ENCODE measurements around the gene SLC22A13. TPM values are rescaled to one million over a fixed set of nuclear protein-coding genes. Genes with fewer than 3 reads are reported as not detected.
"Not testable (repeated sequence)": the region's sequence is repeated elsewhere in the genome, so short reads cannot be mapped to it uniquely, and the experiment has no call there.

The SLC22A13 gene
- polyA plus RNA-seq, 3 donors, result 0.03 to 0.06 TPM; not detected in 1

DNA sequence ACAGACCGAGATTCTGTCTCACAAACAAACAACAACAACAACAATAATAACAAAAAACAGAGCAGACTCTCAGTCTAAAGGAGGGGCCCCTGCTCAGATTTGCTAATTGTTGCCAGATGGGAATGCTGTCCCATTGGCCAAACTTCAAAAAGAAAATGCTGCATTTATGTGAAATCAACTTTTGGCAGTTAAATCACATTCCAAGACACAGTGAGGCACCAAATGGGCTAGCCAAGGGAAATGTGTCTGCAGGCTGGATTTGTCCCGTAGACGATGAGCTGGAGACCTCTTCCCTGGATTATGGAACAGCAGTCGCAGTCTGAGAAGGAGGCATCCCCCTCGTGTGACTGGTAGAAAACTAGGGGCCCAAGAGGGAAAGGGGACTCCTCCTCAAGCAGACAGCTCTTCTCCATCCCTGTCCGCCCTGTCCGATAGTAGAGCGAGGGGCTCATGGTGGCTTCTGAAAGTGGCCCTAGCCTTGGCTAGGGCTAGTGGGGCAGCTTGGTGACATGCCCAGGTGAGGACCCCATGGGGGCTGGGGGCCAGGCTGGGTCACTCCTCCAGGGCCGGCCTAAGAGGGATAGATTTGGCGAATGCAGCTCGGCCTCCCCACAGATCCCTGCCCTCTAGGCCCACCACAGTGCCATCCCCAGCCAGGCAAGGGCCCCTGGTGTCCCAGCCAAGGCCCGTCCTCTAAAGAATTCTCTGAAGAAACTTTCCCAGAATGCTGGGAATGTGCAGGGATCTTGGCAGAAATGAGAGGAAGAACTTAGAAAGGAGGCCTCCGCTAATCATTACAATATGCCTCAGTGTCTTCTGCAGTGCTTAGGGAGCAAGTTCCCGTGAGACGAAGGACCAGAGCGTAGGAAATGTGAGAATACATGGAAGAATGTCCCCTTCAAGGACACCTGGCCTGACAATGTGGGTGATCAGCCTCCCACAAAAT is 18.5 kb downstream of the SLC22A13 start:
- 72 to 82% (median 81%) methylated on average over 16 of the region's 16 CpGs for WGBS, 3 donors
- no peak overlapping the region for H3K27ac ChIP-seq (ENCODE audit: low read depth, low read length)

- no peak overlapping the region for H3K27ac ChIP-seq (ENCODE audit: low read depth, low read length)
- 92 to 95% (median 94%) methylated on average over 6 of the region's 6 CpGs for WGBS, 3 donors
Observed at GRCh38 chr3:38284756-38285150, 19.1 kb downstream of the SLC22A13 start.

DNA sequence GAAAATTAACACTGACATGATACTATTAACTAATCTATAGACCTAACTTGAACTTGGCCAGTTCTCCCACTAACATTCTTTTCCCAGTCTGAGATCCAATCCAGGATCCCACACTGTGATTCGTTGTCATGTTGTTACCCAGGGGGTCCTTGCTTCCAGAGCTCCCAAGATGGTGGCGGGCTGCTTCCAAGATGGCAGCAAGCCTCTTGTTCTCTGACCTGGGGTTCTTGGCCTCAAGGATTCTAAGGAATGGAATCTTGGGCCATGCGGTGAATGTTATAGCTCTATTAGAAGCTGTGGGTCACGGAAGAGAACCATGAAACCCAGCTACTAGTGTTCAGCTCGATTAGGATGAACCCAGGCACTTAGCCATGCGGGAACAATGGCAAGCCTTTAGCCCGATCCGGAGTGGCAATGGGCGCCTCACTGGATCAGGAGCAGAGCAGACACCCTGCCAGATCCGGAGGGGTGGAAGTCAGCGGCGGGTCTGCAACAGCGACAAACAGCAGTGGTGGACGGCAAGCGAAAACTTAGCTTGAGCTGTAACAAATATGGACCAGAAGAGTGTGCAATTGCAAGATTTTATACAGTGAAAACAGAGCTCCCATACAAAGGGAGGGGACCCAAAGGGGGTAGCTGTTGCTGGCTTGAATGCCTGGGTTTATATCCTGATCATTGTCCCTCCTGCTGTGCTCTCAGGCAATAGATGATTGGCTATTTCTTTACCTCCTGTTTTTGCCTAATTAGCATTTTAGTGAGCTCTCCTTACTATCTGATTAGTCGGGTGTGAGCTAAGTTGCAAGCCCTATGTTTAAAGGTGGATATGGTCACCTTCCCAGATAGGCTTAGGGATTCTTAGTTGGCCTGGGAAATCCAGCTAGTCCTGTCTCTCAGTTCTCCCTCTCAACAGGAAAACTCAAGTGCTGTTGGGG is 23.9 kb downstream of the SLC22A13 start:
- 89 to 94% (median 91%) methylated on average over 16 of the region's 16 CpGs for WGBS, 3 donors

DNA sequence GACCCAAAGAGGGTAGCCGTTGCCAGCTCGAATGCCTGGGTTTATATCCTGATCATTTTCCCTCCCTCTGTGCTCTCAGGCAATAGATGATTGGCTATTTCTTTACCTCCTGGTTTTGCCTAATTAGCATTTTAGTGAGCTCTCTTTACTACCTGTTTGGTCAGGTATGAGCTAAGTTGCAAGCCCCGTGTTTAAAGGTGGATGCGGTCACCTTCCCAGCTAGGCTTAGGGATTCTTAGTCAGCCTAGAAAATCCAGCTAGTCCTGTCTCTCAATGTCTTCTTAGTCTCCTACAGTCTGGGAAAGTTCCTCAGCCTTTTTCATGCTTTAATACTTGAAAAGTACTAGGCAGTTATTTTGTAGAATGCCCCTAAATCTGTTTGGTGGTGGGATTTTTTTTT is 31.4 kb downstream of the SLC22A13 start:
- WGBS, 3 donors, result 76 to 88% (median 80%) methylated on average over 4 of the region's 4 CpGs
- not testable (repeated sequence) for H3K27ac ChIP-seq (ENCODE audit: low read depth, low read length)

More for the DNA sequence above, 23.9 kb downstream of the SLC22A13 start:
- H3K27ac ChIP-seq (ENCODE audit: low read depth, low read length), result not testable (repeated sequence)

GRCh38 chr3:38297537-38297936 is 31.9 kb downstream of the SLC22A13 start:
- no peak overlapping the region for H3K27ac ChIP-seq (ENCODE audit: low read depth, low read length)

DNA sequence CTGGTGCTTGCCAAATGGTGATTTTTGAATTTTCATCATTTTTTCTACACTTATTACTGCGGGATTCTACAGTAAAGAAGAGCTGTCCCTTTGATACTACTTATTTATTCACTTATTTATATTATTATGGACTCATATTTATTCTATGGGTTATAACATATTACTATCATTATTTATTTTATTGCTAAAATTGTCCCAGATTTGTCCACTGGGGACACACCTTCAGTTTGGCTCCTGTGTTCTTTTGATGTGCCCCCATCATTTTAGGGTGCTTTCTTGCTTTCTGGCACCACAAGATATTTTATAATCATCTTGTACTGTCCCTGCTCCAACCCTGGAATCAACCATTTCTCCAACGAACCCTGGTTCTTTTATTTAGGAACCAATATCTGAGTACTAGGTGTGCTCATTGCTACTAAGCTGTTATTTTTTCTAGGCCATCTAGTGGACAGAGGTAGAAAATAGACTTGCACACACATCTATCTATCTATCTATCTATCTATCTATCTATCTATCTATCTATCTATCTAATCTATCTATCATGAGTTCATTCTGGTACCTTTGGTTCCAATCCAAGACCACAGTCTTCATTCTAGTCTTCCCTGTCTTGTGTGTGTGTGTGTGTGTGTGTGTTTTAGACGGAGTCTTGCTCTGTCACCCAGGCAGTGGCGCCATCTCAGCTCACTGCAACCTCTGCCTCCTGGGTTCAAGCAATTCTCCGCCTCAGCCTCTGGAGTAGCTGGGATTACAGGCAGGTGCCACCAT is 32.5 kb downstream of the SLC22A13 start:
- 79 to 83% (median 80%) methylated on average over 5 of the region's 5 CpGs for WGBS, 3 donors
- H3K27ac ChIP-seq (ENCODE audit: low read depth, low read length), result no peak overlapping the region

DNA sequence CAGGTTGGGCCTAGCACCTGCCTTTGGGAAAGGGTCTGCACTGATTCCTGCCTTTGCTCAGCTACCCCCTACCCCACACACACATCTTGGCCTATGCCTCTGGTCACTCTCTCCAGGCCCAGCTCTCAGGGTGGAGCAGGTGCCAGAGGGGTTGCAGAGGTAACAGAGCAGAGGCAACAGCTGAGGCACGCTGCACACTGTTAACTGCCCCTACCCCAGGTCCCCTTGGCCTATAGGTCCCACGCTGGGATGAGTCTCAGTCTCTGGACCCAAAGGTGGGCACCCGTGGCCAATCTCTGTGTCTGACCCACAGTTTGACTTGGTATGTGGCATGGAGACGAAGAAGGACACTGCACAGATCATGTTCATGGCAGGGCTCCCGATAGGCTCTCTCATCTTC is 41.3 kb downstream of the SLC22A13 start:
- no peak overlapping the region for H3K27ac ChIP-seq (ENCODE audit: low read depth, low read length)
- 84 to 94% (median 93%) methylated on average over 5 of the region's 5 CpGs for WGBS, 3 donors

DNA sequence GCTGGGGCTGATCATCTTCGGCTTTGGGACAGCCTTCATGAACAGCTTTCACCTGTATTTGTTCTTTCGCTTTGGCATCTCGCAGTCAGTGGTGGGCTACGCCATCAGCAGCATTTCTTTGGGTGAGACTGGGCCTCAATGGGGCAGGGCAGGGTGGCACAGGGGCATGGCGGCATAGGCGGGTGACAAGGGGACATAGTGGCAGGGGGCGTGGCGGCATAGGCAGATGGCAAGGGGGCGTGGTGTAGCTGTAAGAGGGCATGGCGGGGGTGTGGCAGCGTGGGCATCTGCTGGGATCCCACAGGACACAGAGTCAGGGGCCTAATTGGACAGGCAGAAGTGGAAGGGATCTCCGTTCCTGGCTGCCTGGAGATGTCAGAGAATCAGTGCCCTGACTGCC is 42.0 kb downstream of the SLC22A13 start:
- WGBS, 3 donors, result 87 to 95% (median 88%) methylated on average over 11 to 12 of the region's 12 CpGs
- no peak overlapping the region for H3K27ac ChIP-seq (ENCODE audit: low read depth, low read length)

GRCh38 chr3:38308456-38308855 is 42.8 kb downstream of the SLC22A13 start:
- no peak overlapping the region for H3K27ac ChIP-seq (ENCODE audit: low read depth, low read length)
- WGBS, 3 donors, result 82 to 90% (median 89%) methylated on average over 9 of the region's 9 CpGs

- 72 to 84% (median 76%) methylated on average over 1 of the region's 1 CpG for WGBS, 3 donors
- no peak overlapping the region for H3K27ac ChIP-seq (ENCODE audit: low read depth, low read length)
Observed at GRCh38 chr3:38311476-38311875, 45.9 kb downstream of the SLC22A13 start.

- 74 to 75% (median 75%) methylated on average over 2 of the region's 2 CpGs for WGBS, 3 donors
Observed at GRCh38 chr3:38311941-38312340, 46.3 kb downstream of the SLC22A13 start.

GRCh38 chr3:38312356-38312755 is 46.7 kb downstream of the SLC22A13 start:
- H3K27ac ChIP-seq (ENCODE audit: low read depth, low read length), result no peak overlapping the region
- 86 to 95% (median 89%) methylated on average over 3 of the region's 3 CpGs for WGBS, 3 donors

More at GRCh38 chr3:38311941-38312340, 46.3 kb downstream of the SLC22A13 start:
- no peak overlapping the region for H3K27ac ChIP-seq (ENCODE audit: low read depth, low read length)

DNA sequence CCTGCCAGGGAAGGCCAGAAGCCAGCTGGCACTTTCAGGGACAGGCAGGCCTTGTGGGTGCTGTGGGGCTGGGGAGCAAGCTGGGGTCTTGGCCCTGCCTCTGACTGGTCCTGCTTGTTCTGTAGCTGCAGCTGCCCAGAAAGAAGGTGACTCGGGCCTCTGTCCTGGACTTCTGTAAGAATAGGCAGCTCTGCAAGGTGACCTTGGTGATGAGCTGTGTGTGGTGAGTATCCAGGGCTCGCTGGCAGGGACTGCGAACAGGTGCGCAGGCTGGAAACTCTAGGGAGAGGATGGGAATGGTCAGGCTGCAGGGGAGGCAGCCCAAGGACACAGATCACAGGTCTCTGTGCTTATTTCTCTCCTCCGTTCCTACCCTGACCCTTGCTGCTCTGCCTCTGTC is 47.7 kb downstream of the SLC22A13 start:
- no peak overlapping the region for H3K27ac ChIP-seq (ENCODE audit: low read depth, low read length)
- 81 to 93% (median 91%) methylated on average over 5 of the region's 5 CpGs for WGBS, 3 donors

DNA sequence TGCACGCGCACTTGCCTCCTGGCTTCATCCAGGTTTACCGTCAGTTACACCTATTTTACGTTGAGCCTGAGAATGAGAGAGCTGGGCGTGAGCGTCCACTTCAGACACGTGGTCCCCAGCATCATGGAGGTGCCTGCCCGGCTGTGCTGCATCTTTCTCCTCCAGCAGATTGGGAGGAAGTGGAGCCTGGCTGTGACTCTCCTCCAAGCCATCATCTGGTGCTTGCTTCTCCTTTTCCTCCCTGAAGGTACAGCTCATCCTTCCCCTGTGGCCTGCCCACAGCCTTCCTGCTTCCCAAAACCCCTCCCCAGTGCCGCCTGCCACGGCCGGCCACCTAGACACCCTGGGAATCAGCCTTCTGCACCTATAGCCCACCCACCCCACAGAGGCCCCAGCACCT is 48.1 kb downstream of the SLC22A13 start:
- WGBS, 3 donors, result 66 to 79% (median 67%) methylated on average over 11 of the region's 11 CpGs
- H3K27ac ChIP-seq (ENCODE audit: low read depth, low read length), result no peak overlapping the region

DNA sequence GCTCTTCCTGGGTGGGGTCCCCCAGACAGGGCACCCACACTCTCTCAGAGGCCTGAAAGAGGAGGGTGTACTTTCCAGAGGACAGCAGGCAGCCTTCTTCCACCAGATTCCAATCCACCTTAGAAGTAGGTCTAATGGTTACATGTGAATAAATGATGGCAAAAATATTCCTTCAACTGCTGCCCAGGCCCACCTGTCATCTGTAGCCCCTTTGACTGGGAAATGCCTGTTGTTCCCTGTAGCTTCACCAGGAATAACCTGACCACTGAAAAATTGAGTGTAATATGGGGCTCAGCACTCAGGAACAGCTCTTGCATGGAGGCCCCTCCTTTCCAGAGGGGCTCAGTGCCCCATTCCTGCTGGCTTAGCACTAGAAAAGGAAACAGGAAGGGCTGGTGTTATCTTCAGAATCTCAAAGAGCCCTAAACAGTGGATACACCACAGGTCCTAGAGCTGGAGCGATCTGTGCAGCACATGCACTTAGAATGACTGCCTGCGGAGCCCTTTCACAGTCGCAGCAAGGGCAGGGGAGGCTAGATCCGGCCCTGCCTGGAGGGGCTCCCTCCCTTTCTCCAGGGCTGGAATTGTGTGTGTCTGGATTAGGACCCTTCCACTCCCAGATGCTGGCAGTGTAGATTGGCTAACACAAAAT is 48.6 kb downstream of the SLC22A13 start:
- WGBS, 3 donors, result 33 to 62% (median 39%) methylated on average over 4 of the region's 4 CpGs
- no peak overlapping the region for H3K27ac ChIP-seq (ENCODE audit: low read depth, low read length)

DNA sequence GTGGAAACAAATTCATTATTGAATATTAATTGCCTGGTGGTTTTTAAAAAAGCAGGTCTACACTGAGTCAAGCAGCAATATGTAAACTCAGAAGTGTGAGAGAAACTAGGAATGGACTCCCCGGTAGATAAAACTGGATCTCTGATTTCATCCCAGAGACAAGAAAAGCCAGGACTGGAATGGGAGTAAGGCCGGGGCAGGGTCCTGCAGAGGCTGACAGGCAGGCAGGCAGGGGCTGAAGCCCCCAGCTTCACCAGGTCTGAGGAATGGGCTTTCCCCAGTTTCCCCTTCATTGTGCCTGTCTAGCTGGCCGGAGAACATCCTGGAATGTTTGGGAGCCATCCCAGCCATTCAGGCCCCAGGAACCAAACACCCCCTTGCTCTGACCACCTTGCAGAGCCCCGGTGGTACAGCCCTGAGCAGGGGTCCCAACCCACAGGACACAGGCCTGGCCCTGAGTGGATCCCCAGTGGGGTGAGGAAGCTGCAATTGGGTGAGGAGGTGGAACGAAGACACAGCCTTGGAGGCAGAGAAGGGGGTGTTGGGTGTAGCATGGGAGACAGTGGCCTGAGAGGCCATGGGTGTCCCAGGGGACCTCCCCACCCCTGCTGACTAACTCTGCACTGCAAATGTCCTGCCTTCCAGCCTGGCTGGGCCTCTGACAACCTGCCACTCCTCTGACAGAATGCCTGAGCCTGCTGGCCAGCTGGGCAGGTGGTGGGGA is 49.3 kb downstream of the SLC22A13 start:
- 66 to 78% (median 77%) methylated on average over 5 of the region's 5 CpGs for WGBS, 3 donors
- H3K27ac ChIP-seq (ENCODE audit: low read depth, low read length), result no peak overlapping the region

DNA sequence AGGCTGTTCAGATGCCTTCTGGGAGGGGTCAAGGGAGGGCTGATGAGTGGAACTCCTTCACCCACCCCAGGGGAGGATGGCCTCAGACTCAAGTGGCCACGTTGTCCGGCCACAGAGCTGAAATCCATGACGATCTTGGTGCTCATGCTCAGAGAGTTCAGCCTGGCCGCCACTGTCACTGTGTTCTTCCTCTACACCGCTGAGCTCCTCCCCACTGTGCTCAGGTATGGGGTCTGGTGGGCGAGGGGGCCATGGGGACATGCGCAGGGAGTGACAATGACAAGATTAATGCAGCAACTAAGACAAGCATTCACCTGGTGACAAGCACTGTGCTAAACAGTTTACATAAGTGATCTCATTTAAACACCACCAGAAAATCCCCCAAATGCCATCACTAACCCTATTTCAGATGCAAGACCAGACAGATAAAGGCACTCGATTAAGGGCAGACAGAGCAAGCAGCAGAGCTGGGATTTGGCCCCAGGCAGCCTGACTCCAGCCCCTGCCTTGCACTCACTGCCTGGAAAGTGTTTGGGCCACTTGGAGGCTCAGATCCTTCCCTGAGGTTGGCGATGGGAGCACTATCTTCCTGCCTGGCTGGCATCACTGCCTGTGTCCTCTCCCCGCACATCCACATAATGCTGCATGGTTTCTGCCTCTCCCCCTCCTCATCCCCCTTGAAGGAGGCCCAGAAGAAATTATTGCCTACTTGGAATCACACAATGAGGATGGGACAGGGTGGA is 50.0 kb downstream of the SLC22A13 start:
- H3K27ac ChIP-seq (ENCODE audit: low read depth, low read length), result no peak overlapping the region
- 80 to 90% (median 86%) methylated on average over 10 of the region's 10 CpGs for WGBS, 3 donors
